Globus pallidus (tissue), 1 donor: ENCODE data around the gene DGKI.

Source experiments
- DNase-seq: peaks from one replicate; pipeline ENCODE4 v3.0.0-alpha.2; 2015; ENCODE audit warnings: low spot score

The DGKI gene

GRCh38 chr7:137871170-137871915 lies 24.6 kb upstream of the DGKI start:
- DNase-seq = no peak

DNA sequence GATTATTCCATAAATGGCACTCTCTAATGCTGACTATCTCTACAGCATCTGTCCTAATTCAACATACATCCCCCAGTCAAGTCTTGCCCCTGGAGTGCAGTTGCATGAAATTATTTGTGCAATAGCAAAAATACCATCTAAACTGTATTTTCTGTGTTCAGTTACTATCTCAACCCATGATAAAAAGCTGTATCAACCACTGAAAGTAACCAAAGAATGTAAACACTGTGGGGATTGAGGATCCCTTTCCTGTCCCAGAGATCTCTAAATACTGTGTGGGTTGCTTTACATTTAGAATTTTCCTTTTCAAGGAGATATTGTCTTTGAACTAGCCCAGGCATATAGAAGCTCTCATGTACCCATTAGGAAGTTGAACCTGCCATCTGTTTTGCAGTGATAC lies 23.9 kb upstream of the DGKI start:
- no peak for DNase-seq

- DNase-seq = no peak
These were observed 23.3 kb upstream of the DGKI start for GRCh38 chr7:137870078-137870477.

- no peak for DNase-seq
These were observed 22.5 kb upstream of the DGKI start for GRCh38 chr7:137869260-137869659.

DNA sequence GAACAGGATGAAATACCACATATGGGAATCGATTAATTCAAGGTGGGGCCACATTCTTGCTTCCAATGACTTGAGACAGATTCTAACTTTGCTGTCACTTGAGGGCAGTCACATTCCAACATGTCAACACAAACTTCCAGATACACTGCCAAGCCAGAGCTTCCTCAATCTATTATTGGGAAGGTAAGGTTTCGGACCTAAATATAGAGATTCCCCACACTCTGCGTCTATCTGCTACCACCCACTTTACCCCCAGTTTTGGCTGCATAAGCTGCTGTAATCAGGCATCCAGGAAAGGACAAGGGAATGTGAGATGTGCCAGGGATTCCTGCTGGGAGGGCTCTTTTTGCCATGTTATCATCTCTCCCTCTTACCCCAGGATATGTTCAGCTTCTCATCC lies 20.5 kb upstream of the DGKI start:
- no peak for DNase-seq

- DNase-seq = no peak
These were observed 19.0 kb upstream of the DGKI start for GRCh38 chr7:137865764-137866163.

DNA sequence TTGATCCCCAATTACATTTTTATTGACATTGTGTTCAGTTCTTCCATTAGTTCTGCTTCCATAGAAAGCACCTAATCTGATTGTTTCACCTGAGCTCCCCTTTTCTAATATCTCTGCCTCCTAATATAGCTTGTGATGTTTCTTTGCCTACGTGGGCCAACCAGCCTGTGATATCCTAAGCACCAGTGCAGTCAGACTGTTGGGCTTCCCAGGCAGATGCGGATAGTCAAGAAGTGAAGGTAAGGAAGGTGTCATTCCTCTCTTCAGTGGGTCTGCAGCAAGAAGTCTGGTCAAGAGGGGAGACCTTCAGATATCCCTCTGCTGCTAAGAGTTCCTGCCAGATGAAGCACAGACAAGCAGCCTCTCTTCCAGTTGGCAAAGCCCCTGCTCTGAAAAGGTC lies 16.2 kb upstream of the DGKI start:
- DNase-seq = no peak

- DNase-seq = no peak
These were observed 15.6 kb upstream of the DGKI start for GRCh38 chr7:137862358-137862757.

- DNase-seq = no peak
These were observed 13.8 kb upstream of the DGKI start for GRCh38 chr7:137860542-137860941.

GRCh38 chr7:137853053-137853452 lies 6.3 kb upstream of the DGKI start:
- no peak for DNase-seq

- DNase-seq = no peak
These were observed 5.3 kb upstream of the DGKI start for GRCh38 chr7:137852108-137852507.

GRCh38 chr7:137850972-137851945 lies 4.5 kb upstream of the DGKI start:
- no peak for DNase-seq

- DNase-seq = no peak
These were observed 3.8 kb upstream of the DGKI start for GRCh38 chr7:137850571-137850970.

GRCh38 chr7:137848095-137848494 lies 1.3 kb upstream of the DGKI start:
- DNase-seq = no peak

DNA sequence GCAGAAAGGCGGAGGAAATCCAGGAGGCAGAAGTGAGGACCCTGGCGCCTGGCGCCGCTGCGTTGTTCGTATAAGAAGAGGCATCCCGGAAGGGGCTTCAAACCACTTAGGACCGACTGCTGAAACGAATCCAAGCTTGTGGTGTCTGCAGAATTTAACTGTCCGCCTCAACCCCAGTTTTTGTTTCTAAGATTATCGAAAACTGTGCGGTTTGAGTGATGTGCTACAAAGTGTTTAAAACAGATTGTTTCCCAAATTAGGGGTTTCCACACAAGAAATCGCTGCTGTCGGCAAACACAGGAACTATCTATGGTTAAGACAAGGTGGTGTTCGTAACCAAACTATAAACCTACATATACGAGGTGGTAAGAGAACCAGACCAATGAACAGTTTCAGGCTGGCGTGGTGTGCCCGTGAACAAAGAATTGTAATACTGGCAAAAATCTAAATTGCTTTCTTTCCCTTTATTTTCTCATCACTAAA lies 835 bp upstream of the DGKI start:
- peak; percentile 17 for DNase-seq

GRCh38 chr7:137846549-137846826 lies 286 bp downstream of the DGKI start:
- no peak for DNase-seq

DNA sequence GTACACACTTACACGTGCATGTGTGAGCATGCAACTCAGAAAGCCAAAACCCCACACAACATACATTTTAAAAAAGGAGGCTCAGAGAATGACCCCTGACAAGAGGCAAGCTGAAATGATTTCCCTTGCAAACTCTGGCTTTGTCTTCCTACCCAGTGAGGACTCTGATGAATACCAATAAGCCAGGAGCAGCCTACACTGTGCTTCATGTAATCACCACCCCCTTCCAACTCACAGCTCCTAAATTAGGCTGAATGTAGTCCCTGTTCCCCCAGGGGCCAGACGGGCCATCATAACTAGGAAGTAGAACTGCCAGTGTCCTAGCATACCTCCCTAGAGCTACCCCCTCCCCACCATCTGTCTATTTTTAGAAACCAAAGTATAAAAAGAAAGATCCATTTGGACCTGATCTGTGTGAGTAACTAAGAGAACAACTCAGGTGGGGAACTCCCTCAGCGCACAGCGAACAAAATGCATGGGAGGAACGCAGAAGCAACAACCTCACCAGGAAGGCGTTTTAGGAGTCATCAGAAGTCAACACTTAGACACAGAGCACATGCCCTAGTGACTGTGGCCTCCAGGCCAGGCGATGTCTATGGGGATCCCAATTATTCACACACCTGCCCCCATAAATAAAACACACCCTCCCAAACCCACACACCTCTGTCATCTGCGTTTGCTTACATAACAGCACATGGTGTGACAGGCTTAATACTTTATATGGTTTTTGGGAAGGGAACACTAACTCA lies 1.9 kb downstream of the DGKI start:
- DNase-seq = no peak

GRCh38 chr7:137839903-137840779 lies 6.6 kb downstream of the DGKI start:
- DNase-seq = no peak

- DNase-seq = no peak
These were observed 8.0 kb downstream of the DGKI start for GRCh38 chr7:137838706-137839315.

DNA sequence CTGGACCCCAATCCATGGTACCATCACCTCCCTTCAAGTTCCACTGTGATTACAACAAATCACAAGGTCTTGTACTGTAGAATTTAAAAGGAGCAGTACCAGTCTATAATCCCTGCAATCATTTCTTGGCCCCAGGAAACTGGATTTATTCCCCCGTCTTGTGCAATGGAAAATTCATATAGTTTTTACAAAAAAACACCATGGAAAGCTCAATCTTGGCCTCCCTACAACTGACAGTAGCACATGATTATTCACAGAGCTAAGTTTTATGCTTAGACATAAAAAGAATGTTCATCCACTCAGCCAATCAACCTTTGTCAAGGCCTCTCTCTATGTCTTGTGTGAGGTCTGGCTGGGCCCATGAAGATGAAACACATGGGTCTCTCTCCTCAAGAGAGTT lies 10.2 kb downstream of the DGKI start:
- DNase-seq = no peak

DNA sequence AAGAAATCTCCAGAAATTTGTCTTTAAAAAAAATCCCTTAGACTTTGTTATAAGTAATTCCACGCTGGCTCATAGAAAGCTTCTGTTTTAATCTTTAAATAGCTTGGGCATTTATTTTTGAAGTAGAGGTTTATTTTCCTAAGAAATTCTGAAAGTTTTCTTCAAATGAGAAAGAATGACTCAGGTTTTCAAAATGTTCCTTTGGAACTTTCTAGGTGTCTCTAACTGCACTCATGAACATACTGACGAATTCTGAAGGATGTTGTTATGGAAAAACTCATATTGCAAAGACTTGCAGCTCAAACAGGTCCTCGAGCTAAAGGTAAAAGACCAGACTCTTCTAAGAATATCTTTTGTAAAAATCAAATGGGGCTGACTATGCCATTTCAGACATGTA lies 10.7 kb downstream of the DGKI start:
- no peak for DNase-seq
